Airway epithelial cell (primary cell): Measurements from ENCODE around the gene VCL. TPM values are rescaled to one million over a fixed set of nuclear protein-coding genes. Genes with fewer than 3 reads are reported as not detected.

Experiments used
- total RNA-seq: library from RNA; depleted of rRNA; stranded (reverse); fragments of >200 nt; gene quantifications from 2 replicates; pipeline ENCODE4 v1.2.3, GENCODE V29; 2015

The VCL gene
- 77.5 and 96.2 TPM in 2 replicates for total RNA-seq

GRCh38 chr10:73997787-73998622 is at the start of gene VCL:
Gene VCL (plus strand): TSS chr10:73998116. CDS start chr10:73998208, 92 bp downstream.

GRCh38 chr10:74150204-74150989 is 152.5 kb downstream of the VCL start, which contains the start of gene AP3M1:
Gene AP3M1 (minus strand): TSS chr10:74150828. CDS start chr10:74138379, 12,449 bp downstream.

GRCh38 chr10:74150990-74151878 is 153.3 kb downstream of the VCL start, which contains the start of gene ADK:
Gene ADK (plus strand): TSS chr10:74151221. CDS start chr10:74151279, 58 bp downstream.

Other genes starting within 250 kb of the VCL start
- gene CHCHD1, start 216.1 kb upstream of the VCL start, total RNA-seq, result 55.2 and 64.0 TPM in 2 replicates
- 41.3 and 41.6 TPM in 2 replicates for gene ZSWIM8, start 212.5 kb upstream of the VCL start, total RNA-seq
- gene NDST2, start 186.5 kb upstream of the VCL start, total RNA-seq, result 17.6 and 28.2 TPM in 2 replicates
- 16.4 and 25.2 TPM in 2 replicates for gene CAMK2G, start 123.6 kb upstream of the VCL start, total RNA-seq
- gene PLAU, start 87.0 kb upstream of the VCL start, total RNA-seq, result 167 and 177 TPM in 2 replicates
- gene AP3M1, start 152.7 kb downstream of the VCL start, total RNA-seq, result 25.8 and 30.3 TPM in 2 replicates
- gene ADK, start 153.1 kb downstream of the VCL start, total RNA-seq, result 81.3 and 82.2 TPM in 2 replicates